GM21717 (cell line): ENCODE results near the gene B3GNT9.

Experiments used
- ATAC-seq: cut with Tn5 transposase; IDR thresholded peaks from one replicate; pipeline ENCODE4 v1.9.1; 2021; ENCODE audit warnings: mild to moderate bottlenecking, moderate library complexity; ENCODE audit not compliant: unreplicated experiment

Gene B3GNT9

GRCh38 chr16:67186550-67186950 lies 35.8 kb upstream of the B3GNT9 start:
- no peak for ATAC-seq

GRCh38 chr16:67185651-67186134 lies 34.9 kb upstream of the B3GNT9 start:
- ATAC-seq, result no peak

GRCh38 chr16:67184995-67185650 lies 34.3 kb upstream of the B3GNT9 start:
- no peak for ATAC-seq

GRCh38 chr16:67184453-67184994 lies 33.7 kb upstream of the B3GNT9 start:
- ATAC-seq, result no peak

GRCh38 chr16:67183627-67184452 lies 33.0 kb upstream of the B3GNT9 start, which contains the start of gene MATCAP1:
MATCAP1 (minus strand) TSS chr16:67183963; CDS start chr16:67180610, 3,353 bp downstream.
- peak; percentile 86 for ATAC-seq

GRCh38 chr16:67183284-67183626 lies 32.5 kb upstream of the B3GNT9 start:
- ATAC-seq, result no peak

- ATAC-seq, result no peak
Observed at GRCh38 chr16:67182288-67182687, 31.5 kb upstream of the B3GNT9 start.

- no peak for ATAC-seq
Observed at GRCh38 chr16:67181346-67181745, 30.5 kb upstream of the B3GNT9 start.

- ATAC-seq, result no peak
Observed at GRCh38 chr16:67180166-67180565, 29.4 kb upstream of the B3GNT9 start.

- ATAC-seq, result no peak
Observed at GRCh38 chr16:67179421-67180080, 28.8 kb upstream of the B3GNT9 start.

GRCh38 chr16:67177743-67178699 lies 27.2 kb upstream of the B3GNT9 start:
- ATAC-seq, result no peak

GRCh38 chr16:67176662-67177061 lies 25.9 kb upstream of the B3GNT9 start:
- no peak for ATAC-seq

- no peak for ATAC-seq
Observed at GRCh38 chr16:67174706-67175231, 24.0 kb upstream of the B3GNT9 start.

- peak; percentile 32 for ATAC-seq
Observed at GRCh38 chr16:67173808-67174705, 23.3 kb upstream of the B3GNT9 start.

GRCh38 chr16:67173323-67173722 lies 22.5 kb upstream of the B3GNT9 start:
- no peak for ATAC-seq

GRCh38 chr16:67170949-67171649 lies 20.3 kb upstream of the B3GNT9 start:
- ATAC-seq, result peak; percentile 3

- ATAC-seq, result peak; percentile 46
Observed at GRCh38 chr16:67170168-67170948, 19.6 kb upstream of the B3GNT9 start, which contains the start of gene NOL3. NOL3 (plus strand) TSS chr16:67170538.
